Measurements from ENCODE around the gene OXNAD1. TPM values are rescaled to one million over a fixed set of nuclear protein-coding genes. Genes with fewer than 3 reads are reported as not detected.

The OXNAD1 gene
- total RNA-seq, 1 experiment from 2014 or later = 27.6 TPM

DNA sequence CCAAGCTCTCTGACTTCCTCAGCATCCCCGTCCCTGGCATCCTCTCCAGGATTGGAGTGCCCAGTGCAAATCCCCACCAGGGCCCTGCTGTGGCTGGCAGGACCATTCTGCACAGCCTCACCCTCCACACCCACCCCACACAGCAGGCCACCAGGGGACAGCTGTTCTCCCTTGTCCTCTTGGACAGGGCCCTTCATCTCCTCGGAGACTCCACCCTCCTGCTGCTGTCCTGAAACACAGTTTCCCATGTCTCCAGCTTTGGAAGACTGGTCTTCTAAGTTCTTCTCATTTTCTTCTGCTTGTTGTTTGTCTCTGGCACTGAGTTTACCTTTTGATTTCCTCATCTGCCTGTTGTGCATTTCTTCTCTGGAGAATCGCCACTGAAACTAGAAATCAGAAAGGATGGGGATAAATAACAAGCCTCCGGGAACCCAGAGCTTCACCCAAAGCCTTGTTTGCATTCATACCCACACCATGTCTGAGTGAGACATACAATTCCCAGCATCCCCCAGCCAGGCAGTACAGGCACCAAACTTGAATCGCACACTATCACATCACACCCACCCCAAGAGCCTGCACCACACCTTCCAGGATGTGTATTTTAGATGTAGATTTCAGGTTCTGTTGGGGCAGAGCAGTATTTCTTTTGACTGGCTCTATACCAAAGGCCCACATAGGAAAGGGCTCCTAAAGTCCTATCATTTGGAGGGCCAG lies 52.0 kb downstream of the OXNAD1 start:
- POLR2A ChIA-PET = no interaction called here
- peaks cover 2% of the 10 kb centered on the region for H3K36me3 Mint-ChIP-seq (ENCODE audit: insufficient read depth, unreplicated experiment)
- no TSS peak for BruUV-seq (replicated peaks)
- no peak overlapping the region for H3K4me3 Mint-ChIP-seq (ENCODE audit: unreplicated experiment)
- H3K27me3 Mint-ChIP-seq (ENCODE audit: insufficient read depth, unreplicated experiment) = no peaks in the 10 kb centered on the region
- H3K27ac Mint-ChIP-seq (ENCODE audit: low read depth, unreplicated experiment) = no peak overlapping the region
- no peaks in the 10 kb centered on the region for H3K9me3 Mint-ChIP-seq (ENCODE audit: unreplicated experiment)
- TF ChIP-seq, protein P1, sequence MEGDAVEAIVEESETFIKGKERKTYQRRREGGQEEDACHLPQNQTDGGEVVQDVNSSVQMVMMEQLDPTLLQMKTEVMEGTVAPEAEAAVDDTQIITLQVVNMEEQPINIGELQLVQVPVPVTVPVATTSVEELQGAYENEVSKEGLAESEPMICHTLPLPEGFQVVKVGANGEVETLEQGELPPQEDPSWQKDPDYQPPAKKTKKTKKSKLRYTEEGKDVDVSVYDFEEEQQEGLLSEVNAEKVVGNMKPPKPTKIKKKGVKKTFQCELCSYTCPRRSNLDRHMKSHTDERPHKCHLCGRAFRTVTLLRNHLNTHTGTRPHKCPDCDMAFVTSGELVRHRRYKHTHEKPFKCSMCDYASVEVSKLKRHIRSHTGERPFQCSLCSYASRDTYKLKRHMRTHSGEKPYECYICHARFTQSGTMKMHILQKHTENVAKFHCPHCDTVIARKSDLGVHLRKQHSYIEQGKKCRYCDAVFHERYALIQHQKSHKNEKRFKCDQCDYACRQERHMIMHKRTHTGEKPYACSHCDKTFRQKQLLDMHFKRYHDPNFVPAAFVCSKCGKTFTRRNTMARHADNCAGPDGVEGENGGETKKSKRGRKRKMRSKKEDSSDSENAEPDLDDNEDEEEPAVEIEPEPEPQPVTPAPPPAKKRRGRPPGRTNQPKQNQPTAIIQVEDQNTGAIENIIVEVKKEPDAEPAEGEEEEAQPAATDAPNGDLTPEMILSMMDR (IDR thresholded peaks at IDR 0.05; ENCODE audit: unreplicated experiment) = no peak
- intact Hi-C loops (cut with micrococcal nuclease) = no loop called here
- DNase-seq (ENCODE audit: unreplicated experiment) = no peak
- no peaks in the 10 kb centered on the region for H3K4me1 Mint-ChIP-seq (ENCODE audit: insufficient read depth, unreplicated experiment)
- CTCF ChIA-PET = interaction anchor here (0.6 to 1.2 kb wide), 2 partner anchors 20 to 26 kb away, joined by 3 to 5 read pairs; no protein-coding TSS in a partner anchor

DNA sequence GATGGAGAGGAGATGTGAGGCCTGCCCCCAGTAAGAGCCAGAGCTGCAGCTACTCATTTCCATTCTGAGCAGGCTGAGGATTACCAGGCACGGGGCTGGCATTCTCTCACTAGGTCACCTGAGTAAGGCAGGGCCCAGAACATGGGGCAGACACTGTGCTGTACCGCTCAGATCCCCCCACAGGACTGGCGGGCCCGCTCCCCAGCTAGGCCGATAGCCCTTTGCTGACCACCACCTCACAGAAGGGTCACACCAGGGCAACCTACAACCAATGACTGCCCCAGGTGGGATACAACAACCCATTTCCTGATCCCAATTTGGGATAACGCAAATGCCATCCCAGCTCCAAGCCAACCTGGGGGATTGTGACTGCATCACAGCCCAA lies 52.5 kb downstream of the OXNAD1 start:
- Mint-ChIP-seq H3K27me3 (ENCODE audit: insufficient read depth, unreplicated experiment) (no peaks in the 10 kb centered on the region), H3K4me3 (ENCODE audit: unreplicated experiment) (no peak overlapping the region), H3K9me3 (ENCODE audit: unreplicated experiment) (no peaks in the 10 kb centered on the region), H3K36me3 (ENCODE audit: insufficient read depth, unreplicated experiment) (no peaks in the 10 kb centered on the region), H3K27ac (ENCODE audit: low read depth, unreplicated experiment) (no peak overlapping the region), H3K4me1 (ENCODE audit: insufficient read depth, unreplicated experiment) (no peaks in the 10 kb centered on the region)
- no TSS peak for BruUV-seq (replicated peaks)
- CTCF ChIA-PET = no interaction called here
- TF ChIP-seq, protein P1 (IDR thresholded peaks at IDR 0.05; ENCODE audit: unreplicated experiment) = no peak
- DNase-seq (ENCODE audit: unreplicated experiment) = no peak
- intact Hi-C loops (cut with micrococcal nuclease) = no loop called here
- POLR2A ChIA-PET = interaction anchor here (0.7 kb wide), 1 partner anchor 212 kb away, joined by 5 read pairs; no protein-coding TSS in a partner anchor

DNA sequence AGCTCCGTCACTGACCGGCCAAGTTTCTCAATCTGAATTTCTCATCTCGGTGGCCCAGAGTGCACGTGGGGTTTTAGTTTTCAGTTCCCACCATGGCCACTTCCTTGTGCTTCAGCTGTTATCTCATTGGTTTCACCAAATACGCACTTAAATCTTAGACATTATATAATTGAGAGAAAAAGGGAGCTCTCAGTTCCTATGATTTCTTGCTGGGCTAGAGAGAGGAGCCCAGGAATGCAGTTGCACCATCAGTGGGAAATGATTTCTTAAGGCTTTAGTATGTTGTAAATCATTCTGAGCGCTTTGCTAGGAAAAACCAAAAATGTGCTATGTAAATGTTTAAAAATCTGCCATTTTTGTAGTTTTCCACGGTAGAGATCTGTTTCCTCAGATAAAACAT lies 53.2 kb downstream of the OXNAD1 start:
- TF ChIP-seq, protein P1 (IDR thresholded peaks at IDR 0.05; ENCODE audit: unreplicated experiment) = no peak
- Mint-ChIP-seq H3K36me3 (ENCODE audit: insufficient read depth, unreplicated experiment) (no peaks in the 10 kb centered on the region), H3K27me3 (ENCODE audit: insufficient read depth, unreplicated experiment) (no peaks in the 10 kb centered on the region), H3K9me3 (ENCODE audit: unreplicated experiment) (no peaks in the 10 kb centered on the region), H3K27ac (ENCODE audit: low read depth, unreplicated experiment) (no peak overlapping the region), H3K4me3 (ENCODE audit: unreplicated experiment) (no peak overlapping the region), H3K4me1 (ENCODE audit: insufficient read depth, unreplicated experiment) (no peaks in the 10 kb centered on the region)
- BruUV-seq (replicated peaks) = no TSS peak
- intact Hi-C loops (cut with micrococcal nuclease) = no loop called here
- no peak for DNase-seq (ENCODE audit: unreplicated experiment)
- POLR2A ChIA-PET = interaction anchor here (0.7 kb wide), 1 partner anchor 212 kb away, joined by 5 read pairs; no protein-coding TSS in a partner anchor
- CTCF ChIA-PET = interaction anchor here (0.6 kb wide), 1 partner anchor 232 kb away, joined by 3 read pairs; no protein-coding TSS in a partner anchor

DNA sequence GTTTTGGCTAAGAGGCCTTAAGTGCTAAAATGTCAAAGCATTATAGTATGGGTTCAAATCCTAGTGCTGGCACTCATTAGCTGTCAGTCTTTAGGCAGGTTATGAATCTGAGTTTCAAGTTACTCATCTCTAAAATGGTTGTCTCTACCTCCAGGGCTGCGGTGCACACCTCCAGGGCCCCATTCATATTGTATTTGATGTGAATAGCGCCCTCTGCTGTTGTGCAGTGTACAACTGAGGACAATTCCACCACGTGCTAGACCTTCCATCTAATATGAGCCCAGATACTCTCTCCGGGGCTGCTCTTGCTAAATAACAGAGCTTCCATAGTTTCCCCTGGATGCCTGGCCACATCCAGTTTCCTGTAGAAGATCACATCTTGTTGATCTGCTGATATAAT lies 54.3 kb downstream of the OXNAD1 start:
- Mint-ChIP-seq H3K4me1 (ENCODE audit: insufficient read depth, unreplicated experiment) (no peaks in the 10 kb centered on the region), H3K9me3 (ENCODE audit: unreplicated experiment) (no peaks in the 10 kb centered on the region), H3K27ac (ENCODE audit: low read depth, unreplicated experiment) (no peak overlapping the region), H3K27me3 (ENCODE audit: insufficient read depth, unreplicated experiment) (no peaks in the 10 kb centered on the region), H3K36me3 (ENCODE audit: insufficient read depth, unreplicated experiment) (no peaks in the 10 kb centered on the region), H3K4me3 (ENCODE audit: unreplicated experiment) (no peak overlapping the region)
- ChIA-PET CTCF (interaction anchor here (0.7 to 2.5 kb wide), 5 partner anchors 10 to 67 kb away, joined by 3 to 12 read pairs (median 3); no protein-coding TSS in a partner anchor), POLR2A (no interaction called here)
- DNase-seq (ENCODE audit: unreplicated experiment) = peak; percentile 55
- BruUV-seq (replicated peaks) = no TSS peak
- TF ChIP-seq, protein P1 (IDR thresholded peaks at IDR 0.05; ENCODE audit: unreplicated experiment) = peak; percentile 23
- intact Hi-C loops (cut with micrococcal nuclease) = no loop called here

All from MCF 10A (cell line).